HG02938 (cell line): ENCODE results near the gene EPHB1.
"Not testable (repeated sequence)": the region's sequence is repeated elsewhere in the genome, so short reads cannot be mapped to it uniquely, and the experiment has no call there.

Source experiments
- ATAC-seq: cut with Tn5 transposase; IDR thresholded peaks from one replicate; pipeline ENCODE4 v1.9.1; 2021; ENCODE audit warnings: mild to moderate bottlenecking, moderate library complexity; ENCODE audit not compliant: unreplicated experiment

Gene EPHB1

GRCh38 chr3:135106445-135106844 lies 311.4 kb downstream of the EPHB1 start:
- ATAC-seq: no peak

GRCh38 chr3:135107043-135107442 lies 312.0 kb downstream of the EPHB1 start:
- no peak for ATAC-seq

GRCh38 chr3:135109681-135110080 lies 314.6 kb downstream of the EPHB1 start:
- no peak for ATAC-seq

- ATAC-seq: not testable (repeated sequence)
Measured at GRCh38 chr3:135114551-135114950, 319.5 kb downstream of the EPHB1 start.

- no peak for ATAC-seq
Measured at GRCh38 chr3:135117977-135118376, 322.9 kb downstream of the EPHB1 start.

- no peak for ATAC-seq
Measured at GRCh38 chr3:135118792-135119191, 323.7 kb downstream of the EPHB1 start.

- no peak for ATAC-seq
Measured at GRCh38 chr3:135125171-135125801, 330.2 kb downstream of the EPHB1 start.

- no peak for ATAC-seq
Measured at GRCh38 chr3:135127946-135128470, 332.9 kb downstream of the EPHB1 start.

- ATAC-seq: no peak
Measured at GRCh38 chr3:135128818-135129217, 333.8 kb downstream of the EPHB1 start.

GRCh38 chr3:135131290-135131689 lies 336.2 kb downstream of the EPHB1 start:
- ATAC-seq: no peak

- ATAC-seq: no peak
Measured at GRCh38 chr3:135133905-135134683, 339.0 kb downstream of the EPHB1 start.

GRCh38 chr3:135134684-135135075 lies 339.6 kb downstream of the EPHB1 start:
- ATAC-seq: no peak

- no peak for ATAC-seq
Measured at GRCh38 chr3:135135445-135135844, 340.4 kb downstream of the EPHB1 start.

- ATAC-seq: no peak
Measured at GRCh38 chr3:135136361-135137100, 341.5 kb downstream of the EPHB1 start.

GRCh38 chr3:135137296-135137695 lies 342.2 kb downstream of the EPHB1 start:
- no peak for ATAC-seq

- ATAC-seq: no peak
Measured at GRCh38 chr3:135138776-135139175, 343.7 kb downstream of the EPHB1 start.

- no peak for ATAC-seq
Measured at GRCh38 chr3:135140591-135140990, 345.5 kb downstream of the EPHB1 start.

- ATAC-seq: no peak
Measured at GRCh38 chr3:135141160-135141559, 346.1 kb downstream of the EPHB1 start.

- ATAC-seq: no peak
Measured at GRCh38 chr3:135141672-135142071, 346.6 kb downstream of the EPHB1 start.

- no peak for ATAC-seq
Measured at GRCh38 chr3:135142530-135142929, 347.5 kb downstream of the EPHB1 start.

- ATAC-seq: no peak
Measured at GRCh38 chr3:135143474-135143873, 348.4 kb downstream of the EPHB1 start.

- no peak for ATAC-seq
Measured at GRCh38 chr3:135145581-135145980, 350.5 kb downstream of the EPHB1 start.
